NCI-H2029 (cell line): Measurements from ENCODE around the gene RASL11A.
"Not testable (repeated sequence)": the region's sequence is repeated elsewhere in the genome, so short reads cannot be mapped to it uniquely, and the experiment has no call there.

Experiments used
- DNase-seq: peaks from one replicate; lab custom pipeline; 2025; lab: John Stamatoyannopoulos, UW

The RASL11A gene, protein sequence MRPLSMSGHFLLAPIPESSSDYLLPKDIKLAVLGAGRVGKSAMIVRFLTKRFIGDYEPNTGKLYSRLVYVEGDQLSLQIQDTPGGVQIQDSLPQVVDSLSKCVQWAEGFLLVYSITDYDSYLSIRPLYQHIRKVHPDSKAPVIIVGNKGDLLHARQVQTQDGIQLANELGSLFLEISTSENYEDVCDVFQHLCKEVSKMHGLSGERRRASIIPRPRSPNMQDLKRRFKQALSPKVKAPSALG

DNA sequence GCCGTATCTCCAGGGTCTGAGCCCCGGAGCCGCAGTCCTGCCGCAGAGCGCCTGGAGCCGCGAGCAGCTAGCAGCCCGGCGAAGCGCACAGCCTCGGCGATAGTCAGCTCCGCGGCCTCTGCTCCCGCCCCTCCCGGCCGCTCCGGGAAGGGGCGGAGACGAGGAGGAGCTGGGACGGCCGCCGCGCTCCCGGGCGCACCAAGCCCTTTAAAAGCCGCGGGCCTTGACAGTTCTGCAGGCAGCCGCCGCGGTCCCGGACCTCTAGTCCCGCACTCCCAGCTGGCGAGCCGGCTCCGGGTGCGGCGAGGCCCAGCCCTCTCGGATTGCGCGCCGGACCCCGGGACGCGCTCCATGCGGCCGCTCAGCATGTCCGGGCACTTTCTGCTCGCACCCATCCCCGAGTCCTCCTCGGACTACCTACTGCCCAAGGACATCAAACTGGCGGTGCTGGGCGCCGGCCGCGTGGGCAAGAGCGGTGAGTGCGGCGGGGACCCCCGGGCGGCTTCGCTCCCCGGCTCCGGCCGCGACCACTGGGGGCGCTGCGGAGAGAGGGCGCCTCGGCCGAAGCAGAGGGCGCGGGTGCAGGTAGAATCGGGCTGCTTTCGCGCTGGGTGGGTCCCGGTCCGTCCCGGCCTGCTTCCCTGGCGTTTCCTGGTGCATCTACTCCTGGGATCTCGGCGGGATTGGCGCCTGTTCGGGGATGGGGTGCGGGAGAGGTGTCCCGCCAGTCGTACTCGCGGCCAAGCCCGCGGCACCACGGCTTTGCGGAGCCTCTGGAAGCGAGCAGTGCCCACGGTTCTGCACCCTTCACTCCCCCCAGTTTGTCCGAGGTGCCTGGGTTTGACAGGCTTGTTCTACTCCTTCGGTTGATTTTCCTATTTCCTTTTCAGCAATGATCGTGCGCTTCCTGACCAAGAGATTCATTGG, at the start of gene RASL11A:
RASL11A (plus strand) TSS at position 237 of the 927 bp plus-strand sequence; CDS start at position 352, 115 bp downstream.
- DNase-seq, result peak; percentile 18

DNA sequence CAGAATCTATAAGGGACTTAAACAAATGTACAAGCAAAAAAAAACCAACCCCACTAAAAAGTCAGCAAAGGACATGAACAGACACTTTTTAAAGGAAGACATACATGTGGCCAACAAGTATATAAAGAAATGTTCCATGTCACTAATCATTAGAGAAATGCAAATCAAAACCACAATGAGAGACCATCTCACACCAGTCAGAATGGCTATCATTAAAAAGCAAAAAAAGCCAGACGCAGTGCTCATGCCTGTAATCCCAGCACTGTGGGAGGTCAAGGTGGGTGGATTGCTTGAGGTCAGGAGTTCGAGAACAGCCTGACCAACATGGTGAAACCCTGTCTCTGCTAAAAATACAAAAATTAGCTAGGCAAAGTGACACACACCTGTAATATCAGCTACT, 48.5 kb upstream of the RASL11A start:
- not testable (repeated sequence) for DNase-seq

DNA sequence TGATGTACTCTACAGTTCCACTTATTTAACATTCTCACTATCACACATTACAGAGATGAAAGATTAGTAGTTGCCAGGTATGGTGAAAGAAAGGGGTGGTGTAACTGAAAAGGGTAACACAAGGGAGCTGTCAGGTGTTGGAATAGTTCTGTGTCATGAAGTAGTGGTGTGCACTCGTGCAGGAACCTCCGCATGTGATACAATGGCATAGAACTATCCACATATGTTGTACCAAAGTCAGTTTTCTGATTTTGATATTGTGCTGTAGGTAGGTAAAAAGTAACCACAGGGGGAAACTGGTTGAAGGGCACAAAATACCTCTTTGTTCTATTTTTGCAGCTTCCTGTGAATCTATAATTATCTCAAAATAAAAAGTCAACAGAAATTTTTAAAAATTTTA, 43.6 kb upstream of the RASL11A start:
- no peak for DNase-seq

DNA sequence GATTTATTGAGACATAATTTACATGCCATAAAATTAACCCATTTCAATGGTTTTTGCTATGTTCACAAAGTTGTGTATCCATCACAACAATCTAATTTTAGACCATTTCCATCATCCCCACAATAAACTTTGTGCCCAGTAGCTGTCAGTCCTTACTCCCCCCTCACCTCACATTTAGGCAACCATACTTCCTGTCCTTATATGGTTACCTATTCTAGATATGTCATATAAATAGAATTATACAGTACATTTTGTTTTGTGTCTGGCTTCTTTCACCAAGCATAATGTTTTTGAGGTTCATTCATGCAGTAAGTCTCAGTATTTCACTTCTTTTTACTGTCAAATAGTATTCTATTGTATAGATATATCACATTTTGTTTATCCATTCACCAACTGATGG, 42.5 kb upstream of the RASL11A start:
- no peak for DNase-seq

DNA sequence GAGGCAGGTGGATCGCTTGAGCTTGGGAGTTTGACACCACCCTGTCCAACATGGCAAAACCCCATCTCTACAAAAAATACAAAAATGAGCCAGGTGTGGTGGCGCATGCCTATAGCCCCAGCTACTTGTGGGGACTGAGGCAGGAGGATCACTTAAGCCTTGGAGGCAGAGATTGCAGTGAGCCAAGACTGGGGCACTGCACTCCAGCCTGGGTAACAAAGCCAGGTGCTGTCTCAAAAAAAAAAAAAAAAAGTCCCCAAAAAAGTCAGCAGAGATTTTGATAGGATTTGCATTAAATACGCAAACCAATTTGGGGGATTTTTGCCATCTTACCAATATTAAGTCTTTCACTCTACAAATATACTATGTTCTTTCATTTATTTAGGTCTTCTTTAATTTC, 41.0 kb upstream of the RASL11A start:
- no peak for DNase-seq

DNA sequence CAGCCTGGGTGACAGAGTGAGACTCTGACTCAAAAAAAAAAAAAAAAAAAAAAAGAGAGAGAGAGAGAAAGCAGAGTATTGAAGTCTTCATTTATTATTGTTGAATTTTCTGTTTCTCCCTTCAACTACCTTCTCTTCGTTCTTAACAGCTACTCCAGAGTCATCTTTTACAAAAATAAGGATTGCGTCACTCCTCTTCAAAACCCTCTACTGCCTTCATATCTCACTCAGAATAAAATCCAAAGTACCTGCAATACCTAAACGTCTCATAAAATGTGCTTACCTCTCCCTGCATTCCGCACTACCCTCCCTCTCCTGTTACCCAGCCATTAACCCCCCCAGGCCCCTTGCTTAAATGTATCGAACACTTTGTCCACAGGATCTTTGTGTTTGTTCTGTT, 36.7 kb upstream of the RASL11A start:
- no peak for DNase-seq

DNA sequence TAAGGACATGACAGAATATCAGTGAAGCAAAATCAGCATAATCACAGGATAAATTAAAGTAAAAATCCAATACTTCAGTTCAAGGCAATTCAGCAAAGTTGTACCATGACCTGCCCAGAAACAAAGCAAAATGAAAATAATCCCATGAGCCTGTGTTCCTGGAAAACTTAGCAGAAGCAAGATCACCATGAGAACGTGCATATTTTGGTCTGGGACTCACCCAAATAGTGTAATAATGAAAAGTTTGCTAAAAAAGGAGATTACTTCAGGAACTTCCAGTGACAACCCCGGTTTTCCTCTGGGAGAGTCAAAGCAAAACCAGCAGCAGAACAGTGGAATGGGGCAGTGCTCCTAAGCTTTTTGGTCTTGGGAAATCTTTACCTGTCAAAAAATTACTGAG, 34.2 kb upstream of the RASL11A start:
- DNase-seq, result no peak

DNA sequence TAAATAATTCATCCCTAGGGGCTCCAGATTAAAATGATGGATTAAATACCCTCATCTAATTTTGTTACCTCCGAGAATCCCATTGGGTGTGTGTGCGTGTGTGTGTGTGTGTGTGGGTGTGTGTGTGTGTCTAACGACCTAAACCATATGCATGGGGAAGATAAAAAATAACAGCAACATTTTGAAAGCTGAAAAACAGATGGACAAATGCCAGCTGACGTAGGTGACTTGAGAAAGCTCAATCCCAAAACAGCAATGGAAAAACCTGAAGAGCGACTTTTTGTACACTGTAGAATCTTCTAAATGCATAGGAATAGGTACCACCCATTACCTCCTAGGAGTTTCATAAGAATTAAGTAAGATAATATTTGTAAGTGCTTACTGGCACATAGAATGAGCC, 27.9 kb upstream of the RASL11A start:
- DNase-seq, result no peak

DNA sequence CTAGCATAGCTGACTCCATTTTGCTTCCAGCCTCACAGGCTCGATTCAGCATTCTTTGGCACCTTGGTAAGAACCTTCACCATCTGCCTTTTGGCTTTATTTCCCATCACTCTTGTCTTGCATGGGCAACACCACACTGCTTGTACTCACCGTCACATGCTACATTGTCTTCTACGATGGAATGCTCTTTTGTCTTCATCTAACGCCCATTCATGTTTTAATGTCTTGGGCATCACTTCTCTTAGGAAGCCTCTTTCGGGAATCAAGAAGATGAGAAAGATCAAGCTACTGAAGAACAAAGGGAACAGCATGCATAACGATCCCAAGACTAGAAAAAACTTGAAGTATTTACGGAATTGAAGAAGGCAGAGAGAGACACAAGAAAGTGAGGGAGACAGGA, 25.0 kb upstream of the RASL11A start:
- no peak for DNase-seq

DNA sequence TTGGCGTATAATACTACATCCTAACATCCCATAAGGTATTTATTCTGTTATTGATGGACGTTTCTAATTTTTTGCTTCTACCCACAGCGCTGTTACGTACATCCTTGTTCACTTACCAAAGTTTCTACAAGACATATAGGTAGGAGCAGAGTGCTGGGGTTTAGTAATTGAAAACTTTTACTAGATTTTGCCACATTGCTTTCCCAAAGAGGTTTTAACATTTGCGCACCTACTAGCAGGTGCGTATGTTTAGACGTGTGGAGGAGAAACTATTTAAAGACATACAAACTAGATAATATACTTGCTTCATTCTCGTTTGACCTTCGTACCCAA, 19.8 kb upstream of the RASL11A start:
- DNase-seq, result no peak

DNA sequence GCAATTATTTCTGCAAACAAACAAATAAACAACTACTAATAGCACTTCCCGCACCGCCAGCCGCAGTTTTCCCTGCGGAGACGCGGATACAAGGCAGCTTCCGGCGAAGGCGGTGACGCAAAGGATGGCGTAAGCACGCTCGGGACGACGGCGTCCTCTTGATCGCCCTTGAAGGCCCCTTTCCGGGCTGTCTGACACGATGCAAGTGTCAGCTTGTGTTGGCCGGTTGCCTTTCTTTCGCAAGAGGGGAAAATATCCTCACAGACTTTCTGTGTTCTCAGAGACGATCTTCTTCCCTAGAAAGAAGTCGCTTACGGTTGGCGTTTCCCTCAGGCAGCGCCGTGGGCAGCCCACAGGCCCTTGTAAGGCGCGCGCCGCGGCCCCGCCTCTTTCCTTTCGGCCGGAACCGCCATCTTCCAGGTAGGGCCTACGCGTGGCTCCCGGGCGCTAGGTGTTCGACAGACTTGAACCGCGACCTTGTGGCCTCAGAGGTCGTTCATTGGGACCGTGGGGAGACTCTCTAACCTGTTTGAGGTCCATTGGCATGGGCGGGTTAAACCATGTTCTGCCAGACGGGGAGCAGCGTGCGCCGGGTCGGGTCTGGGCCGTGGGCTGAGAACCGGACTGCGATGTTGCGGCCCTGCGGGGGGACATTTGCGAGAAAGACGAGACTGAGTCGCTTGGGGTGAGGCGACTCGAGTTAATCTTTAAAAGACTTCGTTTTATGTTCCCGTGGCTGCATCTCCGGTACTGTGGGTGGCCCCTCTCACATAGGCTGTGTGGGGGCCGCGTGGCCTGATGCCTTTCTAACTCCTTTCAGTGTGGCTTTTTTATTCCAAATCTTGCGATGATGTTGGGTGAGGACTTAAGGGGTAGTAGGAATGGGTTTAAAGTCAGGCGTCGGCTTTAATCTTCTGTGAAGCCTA, 19.2 kb upstream of the RASL11A start, which contains the start of gene RPL21:
RPL21 (plus strand) TSS at position 393 of the 926 bp plus-strand sequence. CDS start 2,219 bp downstream, outside the sequence.
- peak; percentile 91 for DNase-seq

DNA sequence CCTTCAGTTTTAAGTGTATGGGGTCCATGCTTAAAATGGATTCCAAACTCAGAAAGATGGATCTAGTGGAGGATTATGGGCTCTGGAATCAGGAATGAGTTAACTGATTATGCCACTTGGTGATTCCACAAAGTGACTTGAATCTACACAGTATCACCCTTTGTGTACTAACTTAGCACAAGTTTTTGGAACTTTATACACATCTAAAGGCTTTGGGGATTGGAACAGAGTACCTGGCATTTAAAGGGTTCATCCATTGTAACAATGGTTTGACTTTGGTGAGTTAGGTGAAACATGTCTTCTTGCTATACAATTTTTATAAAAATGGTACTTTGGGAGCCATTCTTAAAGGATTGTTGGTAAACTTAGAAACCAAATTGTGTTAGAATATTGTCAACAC, 18.2 kb upstream of the RASL11A start:
- DNase-seq, result no peak

DNA sequence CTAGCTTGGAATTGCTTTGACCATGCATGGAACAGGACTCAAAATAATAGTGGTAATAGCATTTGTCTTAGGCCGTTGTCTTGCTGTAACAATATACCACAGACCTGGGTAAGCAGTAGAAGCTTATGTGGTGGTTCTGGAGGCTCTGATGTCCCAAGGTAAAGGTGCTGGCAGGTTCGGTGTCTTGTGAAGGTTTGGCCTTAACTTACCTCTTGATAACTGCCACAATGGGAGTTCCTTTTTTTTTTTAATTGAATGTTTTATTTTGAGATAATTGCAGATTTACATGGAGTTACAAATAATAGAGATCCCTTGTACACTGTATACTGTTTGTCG, 13.4 kb upstream of the RASL11A start:
- no peak for DNase-seq

DNA sequence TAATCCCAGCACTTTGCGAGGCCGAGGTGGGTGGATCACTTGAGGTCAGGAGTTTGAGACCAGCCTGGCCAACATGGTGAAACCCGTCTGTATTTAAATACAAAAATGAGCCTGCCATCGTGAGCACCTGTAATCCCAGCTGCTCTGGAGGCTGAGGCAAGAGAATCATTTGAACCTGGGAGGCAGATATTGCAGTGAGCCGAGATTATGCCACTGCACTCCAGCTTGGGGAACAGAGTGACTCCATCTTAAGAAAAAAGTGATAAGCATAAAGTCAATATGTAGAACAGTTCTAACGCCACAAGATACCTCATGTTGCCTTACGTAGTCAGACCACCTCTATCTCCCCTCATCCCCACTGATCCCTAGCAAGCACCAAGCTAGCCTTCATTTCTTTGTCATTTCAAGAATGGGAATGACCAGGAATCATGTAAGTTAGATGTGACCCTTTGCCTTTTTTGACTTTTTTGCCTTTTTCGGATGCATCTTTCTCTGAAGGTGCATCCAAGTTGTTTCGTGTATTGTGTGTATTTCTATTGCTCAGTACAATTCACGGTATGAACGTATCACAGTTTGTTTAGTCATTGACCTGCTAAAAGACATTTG, 12.9 kb upstream of the RASL11A start:
- DNase-seq, result no peak

DNA sequence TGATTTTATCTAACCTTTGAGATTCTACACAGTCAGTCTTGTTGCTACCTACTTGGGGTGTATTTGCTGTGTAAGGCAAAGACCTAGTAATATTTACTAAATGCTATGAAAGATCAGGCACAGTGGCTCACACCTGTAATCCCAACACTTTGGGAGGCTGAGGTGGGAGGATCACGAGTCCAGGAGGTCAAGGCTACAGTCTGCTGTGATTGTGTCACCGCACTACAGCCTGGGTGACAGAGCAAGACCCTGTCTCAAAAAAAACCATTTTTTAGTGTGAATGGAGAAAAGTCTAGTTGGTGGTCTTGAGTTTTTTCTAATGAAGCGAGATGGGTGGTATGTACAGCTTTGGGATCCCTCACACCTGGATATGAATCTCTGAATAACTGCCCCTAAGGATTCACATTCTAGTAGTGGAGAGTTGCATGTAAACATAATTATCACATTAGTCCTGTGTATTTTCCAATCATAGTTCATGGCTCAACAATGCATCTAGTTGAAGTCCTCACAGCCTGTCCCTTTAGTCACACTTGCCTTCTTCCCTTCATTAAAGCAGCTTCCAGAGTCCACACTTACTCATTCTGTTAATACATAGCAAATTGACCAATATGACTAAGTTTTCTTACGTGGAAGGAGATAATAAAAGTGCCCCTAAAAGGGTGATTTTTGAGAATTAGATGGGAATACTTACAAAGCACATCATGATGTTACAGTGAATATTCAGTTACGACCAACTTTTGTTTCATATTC, 11.8 kb upstream of the RASL11A start:
- DNase-seq, result no peak

DNA sequence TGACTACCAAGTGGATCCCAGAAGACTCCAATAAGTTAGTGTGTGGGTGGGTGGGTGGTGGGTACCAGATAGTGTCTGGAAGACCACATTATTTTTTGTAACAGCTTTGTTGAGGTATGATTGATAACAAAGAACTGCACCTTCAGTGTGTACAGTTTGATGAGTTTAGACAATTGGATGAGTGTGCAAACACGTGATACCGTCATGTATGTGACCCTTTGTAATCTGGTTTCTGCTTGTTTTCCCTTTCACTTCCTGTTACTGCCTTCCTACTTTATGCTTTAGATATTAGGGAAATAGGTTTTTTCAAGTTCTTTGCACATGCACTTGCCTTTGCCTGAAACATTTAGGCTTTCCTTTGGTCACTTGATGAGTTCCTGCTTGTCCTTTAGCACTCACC, 10.8 kb upstream of the RASL11A start:
- DNase-seq, result no peak

DNA sequence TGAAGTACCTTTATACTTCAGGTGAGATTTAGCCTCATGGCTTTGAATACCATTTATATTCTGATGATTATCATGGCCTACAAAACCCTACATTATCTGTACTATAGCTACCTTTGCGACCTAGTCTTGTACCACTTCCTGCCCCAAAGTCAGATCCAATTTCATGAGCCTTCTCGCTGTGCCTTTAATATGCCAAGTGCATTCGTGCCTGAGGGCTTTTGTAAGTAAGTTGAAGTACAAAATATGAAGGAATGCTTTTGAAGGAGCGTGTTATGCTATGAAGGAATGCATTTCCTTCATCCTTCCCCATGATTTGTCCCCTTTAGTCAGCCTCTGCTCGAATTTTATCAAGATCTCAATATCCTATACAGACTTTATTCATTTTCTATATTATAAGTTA, 9.2 kb upstream of the RASL11A start:
- DNase-seq, result no peak

DNA sequence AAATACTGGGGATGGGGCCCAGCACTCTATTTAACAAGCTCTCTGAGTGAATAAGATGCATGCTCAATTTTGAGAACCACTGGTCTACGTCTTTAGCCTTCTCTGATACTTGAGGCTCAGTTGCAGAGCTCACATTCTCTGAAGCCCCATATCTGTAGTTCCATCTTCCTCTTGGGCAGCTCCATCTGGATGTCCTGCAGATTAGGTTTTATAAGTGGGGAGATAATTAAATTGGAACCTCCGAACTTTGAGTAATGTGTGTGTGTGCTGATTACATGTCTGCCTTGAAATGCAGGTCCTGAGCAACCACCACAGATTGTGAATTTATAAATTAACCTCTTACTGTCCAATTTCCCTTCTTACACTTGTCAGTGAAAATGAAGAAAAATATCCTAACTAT, 7.2 kb upstream of the RASL11A start:
- DNase-seq, result no peak

DNA sequence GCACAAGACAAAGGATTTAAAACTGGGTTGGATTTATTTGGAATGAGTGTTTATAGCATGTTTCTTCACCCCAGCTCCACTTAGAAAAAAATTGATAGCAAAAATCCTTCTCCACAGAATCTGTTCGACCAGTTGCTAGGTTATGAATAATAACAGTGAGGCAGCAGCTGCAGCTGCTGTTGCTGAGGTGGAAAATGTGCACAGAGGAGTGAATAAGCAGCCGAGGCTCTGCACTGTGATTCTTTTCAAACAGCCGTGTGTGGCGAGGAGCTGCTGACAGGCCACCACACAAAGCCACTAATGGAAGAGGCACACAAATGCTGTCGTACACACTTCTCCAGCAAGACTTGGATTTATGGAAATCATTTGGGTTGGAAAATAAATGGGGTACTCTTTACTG, 6.4 kb upstream of the RASL11A start:
- no peak for DNase-seq

DNA sequence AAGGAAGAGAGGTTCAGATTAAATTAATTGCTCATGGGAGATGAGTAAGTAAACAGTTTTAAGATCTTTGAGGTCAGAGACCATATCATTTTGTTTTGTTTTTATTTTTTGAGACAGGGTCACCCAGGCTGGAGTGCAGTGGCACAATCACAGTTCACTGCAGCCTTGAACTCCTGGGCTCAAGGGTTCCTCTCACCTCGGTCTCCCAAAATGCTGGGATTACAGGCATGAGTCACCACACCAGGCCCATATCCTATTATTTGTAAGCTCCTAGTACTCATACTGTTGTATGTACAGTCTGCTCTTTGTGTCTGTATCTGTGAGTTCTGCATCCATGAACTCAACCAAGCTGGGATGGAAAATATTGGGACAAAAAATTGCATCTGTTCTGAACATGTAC, 6.0 kb upstream of the RASL11A start:
- DNase-seq, result no peak

DNA sequence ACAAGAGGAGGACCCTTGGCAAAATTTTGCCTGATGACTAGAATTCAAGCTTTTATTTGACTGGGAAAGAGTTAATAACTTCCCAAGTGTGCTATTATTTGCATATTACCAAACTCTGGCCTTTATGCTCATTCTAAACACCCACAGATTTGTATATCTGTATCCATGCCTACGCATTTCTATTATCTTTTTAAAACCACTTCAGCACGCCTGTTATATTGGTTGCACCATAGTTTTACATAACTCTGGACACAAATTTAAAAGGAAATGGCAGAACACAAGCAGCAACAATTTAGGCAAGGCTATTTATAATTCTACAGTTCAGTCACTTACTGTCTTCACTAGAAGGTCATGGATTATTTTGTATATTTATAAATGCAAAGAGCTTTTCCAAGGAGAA, 3.7 kb upstream of the RASL11A start:
- DNase-seq, result no peak
